ENCODE results near the gene ENO3. TPM values are rescaled to one million over a fixed set of nuclear protein-coding genes. Genes with fewer than 3 reads are reported as not detected.
"Not testable (repeated sequence)": the region's sequence is repeated elsewhere in the genome, so short reads cannot be mapped to it uniquely, and the experiment has no call there.

The ENO3 gene
- total RNA-seq (2014; rRNA removed; shearing (Covaris generic)): 0.38 and 1.2 TPM in 2 replicates
- 3.2 and 4.1 TPM in 2 replicates for polyA plus RNA-seq (2016; fragmentation: Nextera tagmentation; extraction: Ambion mirVana)

DNA sequence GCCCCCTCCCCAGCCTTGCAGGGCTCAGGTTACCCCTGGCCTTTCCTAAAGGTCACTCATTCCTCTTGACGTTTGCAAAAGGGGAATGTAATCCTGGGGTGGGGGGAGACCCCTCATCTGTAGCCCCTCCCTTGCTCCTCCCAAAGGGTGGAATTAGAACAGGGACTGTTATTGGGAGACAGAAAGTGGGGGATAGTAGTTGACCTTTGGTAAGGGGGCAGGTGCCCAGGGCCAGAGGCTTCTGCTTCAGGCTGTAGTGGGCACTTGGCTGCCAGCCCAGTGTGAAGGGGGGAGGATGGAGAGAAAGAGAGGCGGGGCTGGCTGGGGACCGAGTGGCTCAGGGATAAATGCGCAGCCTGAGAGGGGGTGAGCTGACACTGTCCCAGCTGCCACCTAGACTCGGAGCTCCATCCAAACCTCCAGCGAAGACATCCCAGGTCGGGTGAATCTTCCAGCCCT, at the start of gene ENO3:
TSS of gene ENO3 (plus strand) at position 374 of the 459 bp plus-strand sequence. CDS start 711 bp downstream, outside the sequence.
- no peak for DNase-seq

DNA sequence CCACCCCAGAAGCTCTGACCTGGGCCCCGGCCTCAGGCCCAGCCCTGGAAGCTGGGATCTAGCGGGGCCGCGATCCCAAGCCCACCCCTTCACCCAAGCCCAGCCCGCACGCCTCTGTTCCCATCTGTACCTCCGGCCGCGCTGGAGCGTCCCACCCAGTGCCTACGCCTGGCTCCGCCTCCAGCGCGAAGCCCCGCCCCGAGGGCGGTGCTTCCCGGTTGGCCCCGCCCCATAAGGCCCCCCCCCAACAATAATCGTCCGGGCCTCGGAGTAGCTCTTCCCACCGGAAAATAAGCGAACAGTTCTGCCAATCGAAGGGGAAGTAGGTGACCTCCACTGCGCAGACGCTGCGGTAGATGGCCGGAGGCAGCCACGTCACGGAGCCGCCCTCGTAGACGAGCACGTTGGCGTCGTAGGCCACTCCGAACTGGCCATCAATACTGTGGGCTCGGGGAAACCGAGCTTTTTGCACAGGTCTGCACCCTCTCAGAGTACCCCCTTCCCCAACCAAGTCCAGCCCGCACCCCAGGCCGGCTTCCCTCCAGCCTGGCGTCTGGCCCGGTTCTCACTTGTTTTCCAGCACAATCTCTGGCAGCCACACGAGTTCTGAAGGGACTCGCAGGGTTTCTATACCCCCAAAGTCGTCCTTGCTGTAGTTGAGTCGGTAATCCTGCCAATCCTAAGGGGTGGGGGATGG, 49.1 kb upstream of the ENO3 start:
- Histone ChIP-seq H3K4me2 (ENCODE audit: unreplicated experiment) (no peak overlapping the region), H4K20me1 (ENCODE audit: insufficient read depth) (no peaks in the 10 kb centered on the region), H3F3A (ENCODE audit: insufficient read depth) (peaks cover 20% of the 10 kb centered on the region; the same call in 1 of the 2 replicates), H3K9me2 (ENCODE audit: insufficient read depth) (no peaks in the 10 kb centered on the region), H2AFZ (no peak overlapping the region), H3K27me3 (replicated peaks; ENCODE audit: insufficient read depth) (no peaks in the 10 kb centered on the region), H3K4me3 (no peak overlapping the region), H3K27ac (no peak overlapping the region), H3K9ac (no peak overlapping the region), H3K36me3 (ENCODE audit: low read depth) (no peaks in the 10 kb centered on the region), H3K4me1 (ENCODE audit: insufficient read depth) (0 out of 2 replicates have a peak, but pooled peaks cover 5% of the 10 kb centered on the region), H3K79me2 (ENCODE audit: insufficient read depth) (no peaks in the 10 kb centered on the region), H3K9me3 (ENCODE audit: low read depth) (no peaks in the 10 kb centered on the region)
- no peak for TF ChIP-seq EZH2 (IDR thresholded peaks at IDR 0.05; ENCODE audit: insufficient read depth, poor library complexity, severe bottlenecking)
- no peak for TF ChIP-seq EZH2phosphoT487 (IDR thresholded peaks at IDR 0.05; ENCODE audit: insufficient read depth, low read depth)
- no peak for DNase-seq
- WGBS, 2 experiments (ENCODE audit: low coverage in 1 of 2, low lambda C conversion rate in 2 of 2, missing lambda C conversion rate in 2 of 2): 49 to 52% methylated on average over 42 to 48 of the region's 48 CpGs
- in situ Hi-C loops (cut with MboI): no loop called here

More for the DNA sequence above, at the start of gene ENO3:
- in situ Hi-C loops (cut with MboI): no loop called here
- peak within 1 kb of the TSS; percentile 73 for H2AFZ ChIP-seq
- TF ChIP-seq EZH2phosphoT487 (IDR thresholded peaks at IDR 0.05; ENCODE audit: insufficient read depth, low read depth) (no peak), EZH2 (IDR thresholded peaks at IDR 0.05; ENCODE audit: insufficient read depth, poor library complexity, severe bottlenecking) (no peak)
- H3K36me3 ChIP-seq (ENCODE audit: low read depth): peaks cover 8% of the 10 kb centered on the region
- H3K9me3 ChIP-seq (ENCODE audit: low read depth): no peaks in the 10 kb centered on the region
- H3K27me3 ChIP-seq (replicated peaks; ENCODE audit: insufficient read depth): no peaks in the 10 kb centered on the region
- H3K4me2 ChIP-seq (ENCODE audit: unreplicated experiment): peak within 1 kb of the TSS; percentile 50
- H3K9ac ChIP-seq: peak within 1 kb of the TSS; percentile 83
- WGBS, 2 experiments (ENCODE audit: low coverage in 1 of 2, low lambda C conversion rate in 2 of 2, missing lambda C conversion rate in 2 of 2): 55 to 59% methylated on average over 7 of the region's 7 CpGs
- no peaks in the 10 kb centered on the region for H3K9me2 ChIP-seq (ENCODE audit: insufficient read depth)
- H3K79me2 ChIP-seq (ENCODE audit: insufficient read depth): peaks cover 25% of the 10 kb centered on the region
- no peaks in the 10 kb centered on the region; the same call in 1 of the 2 replicates for H4K20me1 ChIP-seq (ENCODE audit: insufficient read depth)
- peak within 1 kb of the TSS; percentile 93 for H3K4me3 ChIP-seq
- peak within 1 kb of the TSS; percentile 91 for H3K27ac ChIP-seq
- peaks cover 27% of the 10 kb centered on the region for H3F3A ChIP-seq (ENCODE audit: insufficient read depth)
- H3K4me1 ChIP-seq (ENCODE audit: insufficient read depth): peaks cover 14% of the 10 kb centered on the region

- H3K27me3 ChIP-seq (replicated peaks; ENCODE audit: insufficient read depth): no peaks in the 10 kb centered on the region
- in situ Hi-C loops (cut with MboI): no loop called here
- H3K27ac ChIP-seq: no peak overlapping the region
- H3K4me1 ChIP-seq (ENCODE audit: insufficient read depth): 0 out of 2 replicates have a peak, but pooled peaks cover 5% of the 10 kb centered on the region
- WGBS, 2 experiments (ENCODE audit: low coverage in 1 of 2, low lambda C conversion rate in 2 of 2, missing lambda C conversion rate in 2 of 2): 67 to 69% methylated on average over 8 of the region's 8 CpGs
- H2AFZ ChIP-seq: no peak overlapping the region
- TF ChIP-seq EZH2phosphoT487 (IDR thresholded peaks at IDR 0.05; ENCODE audit: insufficient read depth, low read depth) (no peak), EZH2 (IDR thresholded peaks at IDR 0.05; ENCODE audit: insufficient read depth, poor library complexity, severe bottlenecking) (no peak)
- no peaks in the 10 kb centered on the region for H3K9me3 ChIP-seq (ENCODE audit: low read depth)
- H3K9me2 ChIP-seq (ENCODE audit: insufficient read depth): no peaks in the 10 kb centered on the region
- H3K4me3 ChIP-seq: no peak overlapping the region
- H3K4me2 ChIP-seq (ENCODE audit: unreplicated experiment): no peak overlapping the region
- H3F3A ChIP-seq (ENCODE audit: insufficient read depth): peaks cover 20% of the 10 kb centered on the region; the same call in 1 of the 2 replicates
- H3K9ac ChIP-seq: no peak overlapping the region
- H4K20me1 ChIP-seq (ENCODE audit: insufficient read depth): no peaks in the 10 kb centered on the region
- no peaks in the 10 kb centered on the region for H3K79me2 ChIP-seq (ENCODE audit: insufficient read depth)
- H3K36me3 ChIP-seq (ENCODE audit: low read depth): no peaks in the 10 kb centered on the region
- no peak for DNase-seq
Observed at GRCh38 chr17:4902540-4902939, 48.4 kb upstream of the ENO3 start.

GRCh38 chr17:4903051-4903818, 47.7 kb upstream of the ENO3 start, which contains the start of gene CHRNE:
Gene CHRNE, minus strand, starts transcription at chr17:4903098. Its CDS starts 35 bp downstream, at chr17:4903063.
- no peaks in the 10 kb centered on the region for H3K9me3 ChIP-seq (ENCODE audit: low read depth)
- H3K4me3 ChIP-seq: no peak within 1 kb of the TSS
- H3K4me2 ChIP-seq (ENCODE audit: unreplicated experiment): no peak within 1 kb of the TSS
- WGBS, 2 experiments (ENCODE audit: low coverage in 1 of 2, low lambda C conversion rate in 2 of 2, missing lambda C conversion rate in 2 of 2): 6 to 12% methylated on average over 10 of the region's 10 CpGs
- no peak within 1 kb of the TSS for H2AFZ ChIP-seq
- TF ChIP-seq EZH2 (IDR thresholded peaks at IDR 0.05; ENCODE audit: insufficient read depth, poor library complexity, severe bottlenecking) (no peak), EZH2phosphoT487 (IDR thresholded peaks at IDR 0.05; ENCODE audit: insufficient read depth, low read depth) (no peak)
- H3K9me2 ChIP-seq (ENCODE audit: insufficient read depth): no peaks in the 10 kb centered on the region
- no peaks in the 10 kb centered on the region for H3K27me3 ChIP-seq (replicated peaks; ENCODE audit: insufficient read depth)
- peaks cover 20% of the 10 kb centered on the region; the same call in 1 of the 2 replicates for H3F3A ChIP-seq (ENCODE audit: insufficient read depth)
- H3K4me1 ChIP-seq (ENCODE audit: insufficient read depth): 0 out of 2 replicates have a peak, but pooled peaks cover 5% of the 10 kb centered on the region
- no peaks in the 10 kb centered on the region for H4K20me1 ChIP-seq (ENCODE audit: insufficient read depth)
- H3K27ac ChIP-seq: no peak within 1 kb of the TSS
- H3K36me3 ChIP-seq (ENCODE audit: low read depth): no peaks in the 10 kb centered on the region
- H3K79me2 ChIP-seq (ENCODE audit: insufficient read depth): no peaks in the 10 kb centered on the region
- DNase-seq: peak; percentile 71
- in situ Hi-C loops (cut with MboI): no loop called here
- H3K9ac ChIP-seq: no peak within 1 kb of the TSS

- H2AFZ ChIP-seq; H3K9me2 ChIP-seq (ENCODE audit: insufficient read depth); H3K27ac ChIP-seq; H4K20me1 ChIP-seq (ENCODE audit: insufficient read depth); H3K9ac ChIP-seq; H3K4me3 ChIP-seq; H3K9me3 ChIP-seq (ENCODE audit: low read depth); H3K4me2 ChIP-seq (ENCODE audit: unreplicated experiment); in situ Hi-C loops (cut with MboI); H3K36me3 ChIP-seq (ENCODE audit: low read depth); H3K79me2 ChIP-seq (ENCODE audit: insufficient read depth); H3K27me3 ChIP-seq (replicated peaks; ENCODE audit: insufficient read depth); H3K4me1 ChIP-seq (ENCODE audit: insufficient read depth); DNase-seq: not testable (repeated sequence)
- peaks cover 14% of the 10 kb centered on the region; the same call in 1 of the 2 replicates for H3F3A ChIP-seq (ENCODE audit: insufficient read depth)
Observed at GRCh38 chr17:4906642-4907041, 44.3 kb upstream of the ENO3 start.

All from GM23248 (cell line).